ENCODE data around the gene CELA1.

GRCh38 chr12:51364001-51364400, 17.5 kb upstream of the CELA1 start:
- TF ChIP-seq POLR2A (IDR thresholded peaks at IDR 0.05): no peak
- no peak for TF ChIP-seq CTCF (IDR thresholded peaks at IDR 0.05)
- no peak for TF ChIP-seq POLR2AphosphoS5 (IDR thresholded peaks at IDR 0.05)
